ENCODE results near the gene TNPO3.

Gene TNPO3

GRCh38 chr7:128928882-128929788, 125.8 kb downstream of the TNPO3 start:
- DNase-seq (ENCODE audit: low read depth), result no peak
- TF ChIP-seq, protein P1, sequence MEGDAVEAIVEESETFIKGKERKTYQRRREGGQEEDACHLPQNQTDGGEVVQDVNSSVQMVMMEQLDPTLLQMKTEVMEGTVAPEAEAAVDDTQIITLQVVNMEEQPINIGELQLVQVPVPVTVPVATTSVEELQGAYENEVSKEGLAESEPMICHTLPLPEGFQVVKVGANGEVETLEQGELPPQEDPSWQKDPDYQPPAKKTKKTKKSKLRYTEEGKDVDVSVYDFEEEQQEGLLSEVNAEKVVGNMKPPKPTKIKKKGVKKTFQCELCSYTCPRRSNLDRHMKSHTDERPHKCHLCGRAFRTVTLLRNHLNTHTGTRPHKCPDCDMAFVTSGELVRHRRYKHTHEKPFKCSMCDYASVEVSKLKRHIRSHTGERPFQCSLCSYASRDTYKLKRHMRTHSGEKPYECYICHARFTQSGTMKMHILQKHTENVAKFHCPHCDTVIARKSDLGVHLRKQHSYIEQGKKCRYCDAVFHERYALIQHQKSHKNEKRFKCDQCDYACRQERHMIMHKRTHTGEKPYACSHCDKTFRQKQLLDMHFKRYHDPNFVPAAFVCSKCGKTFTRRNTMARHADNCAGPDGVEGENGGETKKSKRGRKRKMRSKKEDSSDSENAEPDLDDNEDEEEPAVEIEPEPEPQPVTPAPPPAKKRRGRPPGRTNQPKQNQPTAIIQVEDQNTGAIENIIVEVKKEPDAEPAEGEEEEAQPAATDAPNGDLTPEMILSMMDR (IDR thresholded peaks at IDR 0.05; ENCODE audit: insufficient read depth, low read depth, low read length, missing control alignments), result no peak
- no peak overlapping the region for H3K4me3 ChIP-seq (ENCODE audit: low read depth, low read length)

DNA sequence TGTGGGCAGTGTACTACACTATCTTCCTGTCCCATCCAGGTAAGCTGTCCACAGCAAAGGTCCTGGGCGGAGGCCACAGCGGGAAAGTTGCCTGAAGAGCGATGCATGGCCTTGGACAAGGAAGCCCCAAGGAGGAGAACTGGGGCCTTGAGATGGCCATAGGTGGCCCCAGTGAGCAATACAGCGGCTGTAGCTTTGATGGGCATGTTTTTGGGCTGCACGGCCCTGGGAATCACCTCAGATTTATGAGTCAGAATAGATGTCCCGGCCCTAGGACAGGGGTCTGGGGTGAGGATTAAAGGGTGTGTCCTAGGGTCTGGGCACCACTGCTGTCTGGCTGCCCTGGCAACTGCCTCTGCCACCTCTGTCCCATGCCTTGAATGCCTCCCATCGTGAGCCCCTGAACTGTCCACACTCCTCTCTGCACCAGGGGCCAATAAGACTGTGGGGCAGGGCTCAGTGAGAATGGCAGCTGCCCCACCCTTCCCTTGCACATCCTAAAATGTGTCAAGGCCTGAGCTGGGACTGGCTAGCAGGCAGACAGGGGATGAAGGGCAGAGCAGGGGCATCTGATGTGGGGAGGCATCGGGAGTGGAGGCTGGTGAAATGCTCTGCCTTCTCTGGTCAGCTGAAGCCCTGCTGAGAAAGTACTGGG, 126.6 kb downstream of the TNPO3 start:
- DNase-seq (ENCODE audit: low read depth), result no peak

GRCh38 chr7:128924707-128925588, 130.0 kb downstream of the TNPO3 start:
- TF ChIP-seq, protein P1 (IDR thresholded peaks at IDR 0.05; ENCODE audit: insufficient read depth, low read depth, low read length, missing control alignments), result no peak
- no peak overlapping the region for H3K4me3 ChIP-seq (ENCODE audit: low read depth, low read length)
- DNase-seq (ENCODE audit: low read depth), result no peak

More for the DNA sequence above, 126.6 kb downstream of the TNPO3 start:
- H3K4me3 ChIP-seq (ENCODE audit: low read depth, low read length), result no peak overlapping the region
- TF ChIP-seq, protein P1 (IDR thresholded peaks at IDR 0.05; ENCODE audit: insufficient read depth, low read depth, low read length, missing control alignments), result no peak

- no peak overlapping the region for H3K4me3 ChIP-seq (ENCODE audit: low read depth, low read length)
- no peak for DNase-seq (ENCODE audit: low read depth)
- TF ChIP-seq, protein P1 (IDR thresholded peaks at IDR 0.05; ENCODE audit: insufficient read depth, low read depth, low read length, missing control alignments), result no peak
These were observed 131.5 kb downstream of the TNPO3 start for GRCh38 chr7:128923411-128923800.

DNA sequence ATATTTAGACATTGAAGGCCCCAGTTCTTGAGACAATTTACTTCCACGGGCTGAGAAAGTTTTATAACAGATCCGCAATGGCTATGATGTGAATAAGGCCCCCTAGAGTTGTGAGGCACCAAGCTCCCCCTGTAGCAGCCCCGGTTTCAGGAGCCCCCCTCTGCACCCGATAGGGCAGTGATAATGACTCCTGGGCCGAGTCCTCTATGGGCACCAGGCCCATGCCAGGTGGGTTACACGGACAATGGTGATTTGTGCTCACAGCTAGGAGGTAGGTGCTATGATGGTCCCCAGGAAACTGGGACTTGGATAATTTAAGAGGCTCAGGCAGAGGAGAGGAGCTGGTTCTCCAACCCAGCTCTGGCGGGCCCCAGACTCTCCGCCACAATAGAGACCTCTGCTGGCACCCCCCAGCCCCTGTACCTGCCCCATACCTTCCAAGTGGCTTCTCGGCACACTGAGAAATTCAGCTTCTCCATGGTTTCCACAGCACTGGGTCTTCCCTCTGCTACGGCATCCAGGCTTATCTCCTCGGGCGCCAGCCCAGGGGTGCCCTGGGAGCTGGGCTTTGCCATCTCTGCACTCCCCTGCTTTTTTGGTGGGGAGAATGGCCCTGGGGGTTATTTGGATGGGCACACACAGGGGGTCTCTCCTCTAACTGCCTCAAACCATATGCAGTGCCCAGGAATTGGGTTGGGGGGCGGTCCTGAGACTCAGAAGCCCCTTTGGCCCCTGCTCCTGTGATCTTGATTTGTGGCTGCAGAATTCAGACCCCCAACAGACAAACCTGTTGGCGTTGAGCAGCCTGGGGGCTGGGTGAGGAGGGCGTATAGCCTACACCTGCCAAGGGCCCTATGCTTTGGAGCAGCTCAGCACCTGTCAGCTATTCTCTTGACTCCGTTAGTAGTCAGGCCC, 132.2 kb downstream of the TNPO3 start:
- no peak overlapping the region for H3K4me3 ChIP-seq (ENCODE audit: low read depth, low read length)
- TF ChIP-seq, protein P1 (IDR thresholded peaks at IDR 0.05; ENCODE audit: insufficient read depth, low read depth, low read length, missing control alignments), result no peak
- DNase-seq (ENCODE audit: low read depth), result no peak
